Measurements from ENCODE around the gene KCND2.

KCND2 gene

DNA sequence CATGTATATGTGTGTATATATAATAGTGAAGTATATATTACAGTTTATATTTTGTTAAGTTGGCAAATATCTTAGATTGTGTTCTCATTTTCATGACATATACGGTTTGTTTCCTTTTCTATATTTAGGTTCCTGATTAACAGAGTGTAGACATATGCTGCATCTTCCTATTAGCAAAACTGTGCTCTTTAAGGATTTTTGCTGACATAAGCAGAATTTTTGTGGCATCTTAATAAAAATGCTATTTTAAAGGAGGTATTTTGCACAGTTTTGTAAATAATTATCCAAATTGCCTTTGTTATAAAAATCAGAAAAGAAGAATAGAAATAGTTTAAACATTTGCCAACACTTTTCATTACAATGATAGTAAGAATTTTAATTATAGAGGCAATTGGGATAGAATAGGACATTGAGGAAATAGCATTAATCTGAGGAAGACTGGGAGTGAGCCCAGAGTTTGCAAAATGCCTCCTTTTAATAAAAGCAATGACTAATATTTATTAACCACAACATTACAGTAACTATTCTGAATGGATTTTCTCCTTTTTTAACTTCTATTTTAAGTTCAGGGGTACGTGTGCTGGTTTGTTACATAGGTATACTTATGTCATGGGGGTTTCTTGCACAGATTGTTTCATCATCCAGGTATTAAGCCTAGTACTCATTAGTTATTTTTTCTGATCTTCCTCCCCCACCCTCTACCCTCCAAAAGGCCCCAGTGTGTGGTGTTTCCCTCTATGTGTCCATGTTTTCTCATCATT lies 38.2 kb downstream of the KCND2 start:
- no peak overlapping the region for H3K4me3 ChIP-seq (ENCODE audit: low read length)
- no peaks in the 10 kb centered on the region for H3K9me3 ChIP-seq (ENCODE audit: control insufficient read depth, low read depth, low read length)

DNA sequence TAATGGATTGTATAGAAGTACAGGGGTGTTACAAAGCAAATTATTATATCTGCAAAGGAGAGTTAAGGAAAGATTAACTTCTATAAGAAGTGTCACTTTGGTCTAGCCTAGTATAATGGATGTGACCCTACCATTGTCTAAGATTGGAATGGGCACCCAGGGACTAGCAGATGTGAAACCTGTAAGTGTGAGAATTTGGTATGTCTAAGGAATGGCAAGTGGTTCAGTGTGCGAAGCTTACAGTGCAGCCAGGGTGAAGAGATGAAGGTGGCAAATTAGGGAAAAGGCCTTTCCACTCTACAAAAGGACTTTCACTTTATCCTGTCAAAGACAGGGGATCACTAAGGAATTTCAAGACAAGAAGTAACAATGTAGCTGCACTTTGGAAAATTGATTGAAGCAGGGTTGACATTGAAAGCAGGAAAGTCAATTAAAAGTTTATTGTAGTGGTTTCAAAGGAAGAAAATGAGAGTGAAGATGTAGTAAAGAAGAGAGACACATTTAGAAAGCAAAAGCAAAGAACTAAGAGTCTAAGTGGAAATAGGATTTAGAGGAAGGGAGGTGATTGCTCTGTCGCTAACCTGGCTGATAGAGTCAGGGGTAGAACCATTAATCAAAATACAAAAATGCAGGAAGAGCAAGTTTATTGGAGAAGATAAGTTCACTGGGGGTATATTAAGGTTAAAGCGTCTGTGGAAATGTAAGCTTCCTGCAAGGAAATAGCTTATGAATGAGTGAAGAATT lies 47.4 kb downstream of the KCND2 start:
- H3K4me3 ChIP-seq (ENCODE audit: low read length), result no peak overlapping the region
- no peaks in the 10 kb centered on the region for H3K4me1 ChIP-seq (ENCODE audit: control insufficient read depth, low read depth, low read length)
- H3K9me3 ChIP-seq (ENCODE audit: control insufficient read depth, low read depth, low read length), result no peaks in the 10 kb centered on the region
- H3K27me3 ChIP-seq (ENCODE audit: control insufficient read depth, insufficient read depth, low read length), result no peaks in the 10 kb centered on the region
- no peak overlapping the region for H3K9ac ChIP-seq (ENCODE audit: low read length)
- H3K27ac ChIP-seq (ENCODE audit: low read length), result no peak overlapping the region
- H3K36me3 ChIP-seq (ENCODE audit: control insufficient read depth, low read depth, low read length), result no peaks in the 10 kb centered on the region

More for the DNA sequence above, 38.2 kb downstream of the KCND2 start:
- Histone ChIP-seq H3K9ac (ENCODE audit: low read length) (no peak overlapping the region), H3K4me1 (ENCODE audit: control insufficient read depth, low read depth, low read length) (no peaks in the 10 kb centered on the region), H3K36me3 (ENCODE audit: control insufficient read depth, low read depth, low read length) (no peaks in the 10 kb centered on the region), H3K27me3 (ENCODE audit: control insufficient read depth, insufficient read depth, low read length) (no peaks in the 10 kb centered on the region), H3K27ac (ENCODE audit: low read length) (no peak overlapping the region)

DNA sequence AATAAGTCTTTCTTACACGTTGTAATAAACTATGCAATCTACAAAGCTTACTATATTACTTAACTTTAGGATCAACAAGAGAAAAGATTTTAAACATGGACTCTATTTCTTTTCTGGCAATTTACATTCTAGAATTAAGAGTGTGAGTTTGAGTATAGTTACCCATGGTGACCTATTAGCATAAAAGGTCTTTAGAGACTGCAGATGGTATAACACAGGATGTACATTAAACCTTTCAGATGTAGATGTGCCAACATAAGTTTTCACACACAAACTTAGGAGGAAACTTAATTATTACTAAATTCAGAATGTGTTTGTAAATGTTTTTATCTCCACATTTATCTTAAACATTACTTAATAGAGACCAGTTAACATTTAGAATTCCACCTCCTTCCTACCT lies 54.1 kb downstream of the KCND2 start:
- Histone ChIP-seq H3K4me1 (ENCODE audit: control insufficient read depth, low read depth, low read length) (no peaks in the 10 kb centered on the region), H3K9me3 (ENCODE audit: control insufficient read depth, low read depth, low read length) (no peaks in the 10 kb centered on the region), H3K36me3 (ENCODE audit: control insufficient read depth, low read depth, low read length) (no peaks in the 10 kb centered on the region), H3K27ac (ENCODE audit: low read length) (no peak overlapping the region), H3K4me3 (ENCODE audit: low read length) (no peak overlapping the region), H3K27me3 (ENCODE audit: control insufficient read depth, insufficient read depth, low read length) (no peaks in the 10 kb centered on the region), H3K9ac (ENCODE audit: low read length) (no peak overlapping the region)

DNA sequence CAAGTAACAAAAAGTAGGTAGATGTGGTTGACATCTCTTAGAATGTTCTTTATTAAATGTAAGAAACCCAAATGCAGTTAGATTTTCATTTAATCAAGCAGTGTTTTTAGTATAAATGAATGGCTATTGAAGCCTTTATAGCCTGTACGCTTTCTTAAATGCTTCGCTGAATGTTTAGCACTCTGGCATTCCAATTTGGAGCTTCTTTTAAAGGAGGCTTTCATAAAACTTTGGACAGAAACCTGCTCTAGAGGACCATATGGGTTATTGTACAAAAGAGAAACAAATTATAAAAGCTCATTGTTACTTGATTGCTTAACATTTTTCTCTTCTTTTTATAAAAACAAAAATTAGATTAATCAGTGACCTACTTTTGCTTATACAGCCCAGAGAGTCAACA lies 59.5 kb downstream of the KCND2 start:
- H3K36me3 ChIP-seq (ENCODE audit: control insufficient read depth, low read depth, low read length), result no peaks in the 10 kb centered on the region
- no peaks in the 10 kb centered on the region for H3K27me3 ChIP-seq (ENCODE audit: control insufficient read depth, insufficient read depth, low read length)
- no peak overlapping the region for H3K9ac ChIP-seq (ENCODE audit: low read length)
- no peaks in the 10 kb centered on the region for H3K9me3 ChIP-seq (ENCODE audit: control insufficient read depth, low read depth, low read length)
- no peaks in the 10 kb centered on the region for H3K4me1 ChIP-seq (ENCODE audit: control insufficient read depth, low read depth, low read length)
- H3K27ac ChIP-seq (ENCODE audit: low read length), result no peak overlapping the region
- H3K4me3 ChIP-seq (ENCODE audit: low read length), result no peak overlapping the region

DNA sequence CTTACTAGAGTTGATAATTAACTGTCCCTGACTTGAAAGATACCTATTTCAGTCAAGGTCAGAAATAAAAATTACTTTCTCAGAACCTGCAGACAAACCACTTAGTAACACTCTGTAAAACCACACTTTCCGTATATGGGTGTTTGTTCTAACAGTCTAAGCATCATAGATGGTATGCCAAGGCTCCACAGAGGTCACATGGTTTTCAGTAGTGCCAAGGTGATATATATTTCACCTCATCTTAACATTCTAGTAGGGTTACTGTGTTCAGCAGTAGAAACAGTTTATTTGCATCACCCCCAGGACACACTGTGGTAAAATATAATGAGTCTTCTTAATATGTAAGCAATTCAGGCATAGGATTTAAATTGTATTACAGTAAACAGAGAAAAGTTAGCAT lies 61.5 kb downstream of the KCND2 start:
- no peaks in the 10 kb centered on the region for H3K4me1 ChIP-seq (ENCODE audit: control insufficient read depth, low read depth, low read length)
- no peaks in the 10 kb centered on the region for H3K36me3 ChIP-seq (ENCODE audit: control insufficient read depth, low read depth, low read length)
- no peaks in the 10 kb centered on the region for H3K27me3 ChIP-seq (ENCODE audit: control insufficient read depth, insufficient read depth, low read length)
- no peaks in the 10 kb centered on the region for H3K9me3 ChIP-seq (ENCODE audit: control insufficient read depth, low read depth, low read length)
- no peak overlapping the region for H3K4me3 ChIP-seq (ENCODE audit: low read length)
- H3K9ac ChIP-seq (ENCODE audit: low read length), result no peak overlapping the region
- H3K27ac ChIP-seq (ENCODE audit: low read length), result no peak overlapping the region

DNA sequence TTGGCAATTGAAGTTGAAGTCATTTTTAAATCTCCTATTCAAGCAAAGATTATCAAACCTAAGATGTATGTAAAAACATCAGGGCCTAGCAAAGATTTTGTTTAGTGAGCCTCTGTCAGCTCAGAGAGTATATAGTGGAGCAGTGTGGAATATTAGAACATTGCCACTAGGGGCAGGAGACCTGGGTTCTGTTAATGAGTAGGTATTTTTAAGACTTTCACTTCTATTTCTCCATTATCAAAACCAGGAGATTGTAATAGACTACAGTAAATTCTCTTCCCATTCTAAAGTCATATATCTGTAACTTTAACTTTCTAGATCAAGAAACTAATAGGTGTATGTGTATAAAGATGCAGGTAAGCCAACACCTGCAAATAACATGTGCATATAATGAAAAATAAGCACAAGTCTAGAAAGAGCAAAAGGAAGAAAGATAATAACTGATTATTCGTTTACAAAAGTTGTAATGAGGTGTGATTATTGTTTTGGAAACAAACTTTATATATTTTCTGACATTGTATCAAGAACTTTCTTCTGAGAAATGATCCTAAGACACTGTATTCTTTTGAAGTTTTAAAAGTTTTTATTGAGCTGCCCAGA lies 64.4 kb downstream of the KCND2 start:
- Histone ChIP-seq H3K4me3 (ENCODE audit: low read length) (no peak overlapping the region), H3K27ac (ENCODE audit: low read length) (no peak overlapping the region), H3K9ac (ENCODE audit: low read length) (no peak overlapping the region), H3K4me1 (ENCODE audit: control insufficient read depth, low read depth, low read length) (no peaks in the 10 kb centered on the region), H3K9me3 (ENCODE audit: control insufficient read depth, low read depth, low read length) (no peaks in the 10 kb centered on the region), H3K27me3 (ENCODE audit: control insufficient read depth, insufficient read depth, low read length) (no peaks in the 10 kb centered on the region), H3K36me3 (ENCODE audit: control insufficient read depth, low read depth, low read length) (no peaks in the 10 kb centered on the region)

DNA sequence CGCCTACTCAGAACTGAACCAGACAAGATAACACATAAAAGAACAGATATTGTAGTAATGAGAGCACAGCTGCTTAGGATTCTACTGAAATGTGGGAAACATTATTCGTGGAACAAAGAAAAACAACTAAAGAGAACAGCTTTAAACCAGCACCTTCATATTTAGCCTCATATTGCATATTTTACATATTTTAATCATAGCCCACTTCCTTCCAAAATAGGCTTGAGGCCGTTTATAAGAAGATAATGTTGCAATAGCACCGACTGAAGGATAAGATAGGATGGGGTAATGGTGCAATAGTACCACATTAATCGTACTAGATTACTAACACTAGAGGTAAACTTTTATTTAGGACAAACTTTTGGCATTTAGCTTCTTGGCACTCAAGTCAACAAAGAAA lies 71.3 kb downstream of the KCND2 start:
- no peaks in the 10 kb centered on the region for H3K9me3 ChIP-seq (ENCODE audit: control insufficient read depth, low read depth, low read length)
- no peak overlapping the region for H3K27ac ChIP-seq (ENCODE audit: low read length)
- no peak overlapping the region for H3K4me3 ChIP-seq (ENCODE audit: low read length)
- H3K4me1 ChIP-seq (ENCODE audit: control insufficient read depth, low read depth, low read length), result no peaks in the 10 kb centered on the region
- H3K27me3 ChIP-seq (ENCODE audit: control insufficient read depth, insufficient read depth, low read length), result no peaks in the 10 kb centered on the region
- H3K9ac ChIP-seq (ENCODE audit: low read length), result no peak overlapping the region
- no peaks in the 10 kb centered on the region for H3K36me3 ChIP-seq (ENCODE audit: control insufficient read depth, low read depth, low read length)

DNA sequence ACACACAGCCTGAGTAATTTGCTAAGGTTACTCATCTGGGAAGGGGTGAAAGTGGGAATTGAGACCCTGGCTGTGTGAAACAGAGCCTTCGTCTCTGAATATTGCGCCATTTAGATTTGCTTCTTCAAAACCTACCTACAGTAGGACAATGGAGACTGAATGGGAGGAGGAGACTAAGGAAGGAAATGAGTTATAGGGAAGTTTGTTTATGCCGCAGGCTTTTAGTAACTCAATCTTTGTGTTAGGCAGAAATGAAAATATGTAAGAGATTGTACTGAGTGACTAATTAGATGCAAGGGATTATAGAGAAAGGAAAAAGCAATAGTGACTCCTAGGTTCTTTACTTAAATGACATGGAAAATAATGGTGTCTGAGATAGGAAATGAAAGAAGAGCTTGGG lies 80.2 kb downstream of the KCND2 start:
- no peak overlapping the region for H3K9ac ChIP-seq (ENCODE audit: low read length)
- H3K27me3 ChIP-seq (ENCODE audit: control insufficient read depth, insufficient read depth, low read length), result no peaks in the 10 kb centered on the region
- H3K4me3 ChIP-seq (ENCODE audit: low read length), result no peak overlapping the region
- H3K36me3 ChIP-seq (ENCODE audit: control insufficient read depth, low read depth, low read length), result no peaks in the 10 kb centered on the region
- H3K4me1 ChIP-seq (ENCODE audit: control insufficient read depth, low read depth, low read length), result no peaks in the 10 kb centered on the region
- H3K9me3 ChIP-seq (ENCODE audit: control insufficient read depth, low read depth, low read length), result no peaks in the 10 kb centered on the region
- no peak overlapping the region for H3K27ac ChIP-seq (ENCODE audit: low read length)

DNA sequence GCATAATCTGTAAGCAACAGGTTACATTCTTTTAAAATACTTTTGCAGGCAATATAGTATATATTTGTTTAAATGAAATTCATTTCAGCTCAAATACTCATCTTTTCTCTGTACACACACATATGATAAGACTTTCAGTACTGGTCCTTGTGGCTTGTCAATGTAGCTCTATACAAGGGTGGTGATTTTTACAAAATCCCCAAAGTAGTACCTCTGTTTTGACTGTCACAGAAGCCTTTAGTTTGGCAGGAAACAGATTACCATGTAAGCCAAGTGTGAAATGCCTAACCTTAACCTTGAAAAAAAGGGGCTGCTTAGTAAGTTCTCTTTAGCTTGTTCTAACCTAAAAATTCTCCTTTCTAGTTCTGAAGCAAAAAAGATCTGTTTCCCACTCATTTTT lies 87.9 kb downstream of the KCND2 start:
- H3K9ac ChIP-seq (ENCODE audit: low read length), result no peak overlapping the region
- no peaks in the 10 kb centered on the region for H3K4me1 ChIP-seq (ENCODE audit: control insufficient read depth, low read depth, low read length)
- no peak overlapping the region for H3K27ac ChIP-seq (ENCODE audit: low read length)
- H3K27me3 ChIP-seq (ENCODE audit: control insufficient read depth, insufficient read depth, low read length), result no peaks in the 10 kb centered on the region
- no peaks in the 10 kb centered on the region for H3K36me3 ChIP-seq (ENCODE audit: control insufficient read depth, low read depth, low read length)
- H3K4me3 ChIP-seq (ENCODE audit: low read length), result no peak overlapping the region
- H3K9me3 ChIP-seq (ENCODE audit: control insufficient read depth, low read depth, low read length), result no peaks in the 10 kb centered on the region

DNA sequence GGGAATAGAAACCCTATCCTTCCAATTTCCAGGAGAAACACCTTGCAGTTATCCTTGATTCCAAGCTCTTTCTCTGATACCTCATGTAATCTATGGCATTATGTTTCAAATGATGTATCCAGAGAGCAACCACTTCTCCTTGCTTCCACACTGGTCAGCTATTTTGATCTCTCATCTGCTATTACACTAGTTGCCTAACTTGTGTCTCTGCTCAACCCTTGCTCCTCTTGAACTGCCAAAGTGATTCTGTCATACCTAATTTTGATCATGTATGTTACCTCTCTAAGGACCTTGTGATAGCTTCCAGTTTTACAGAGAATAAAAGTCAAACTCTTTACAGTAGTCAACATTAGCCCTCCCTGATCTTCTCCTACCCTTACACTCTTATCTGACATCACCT lies 90.4 kb downstream of the KCND2 start:
- Histone ChIP-seq H3K4me3 (ENCODE audit: low read length) (no peak overlapping the region), H3K9me3 (ENCODE audit: control insufficient read depth, low read depth, low read length) (no peaks in the 10 kb centered on the region), H3K9ac (ENCODE audit: low read length) (no peak overlapping the region), H3K4me1 (ENCODE audit: control insufficient read depth, low read depth, low read length) (no peaks in the 10 kb centered on the region), H3K27me3 (ENCODE audit: control insufficient read depth, insufficient read depth, low read length) (no peaks in the 10 kb centered on the region), H3K36me3 (ENCODE audit: control insufficient read depth, low read depth, low read length) (no peaks in the 10 kb centered on the region), H3K27ac (ENCODE audit: low read length) (no peak overlapping the region)

DNA sequence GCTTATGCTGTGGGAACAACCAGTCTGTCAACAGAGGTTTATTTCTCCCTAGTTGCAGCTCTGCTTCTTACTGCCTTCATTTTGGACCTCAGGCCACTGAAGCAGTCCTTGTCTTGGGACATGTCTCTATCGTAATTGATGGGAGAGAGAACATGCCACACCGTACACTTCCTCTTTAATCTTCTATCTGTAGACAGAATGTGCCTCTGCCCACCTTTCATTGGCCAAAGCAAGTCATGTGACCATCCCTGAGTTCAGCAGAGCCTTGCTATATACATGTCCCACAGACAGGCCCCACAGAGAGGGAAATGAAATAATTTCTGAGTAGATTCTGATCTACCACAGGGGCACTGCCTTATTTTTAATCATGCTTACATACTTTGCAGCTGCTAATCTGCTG lies 98.0 kb downstream of the KCND2 start:
- H3K9me3 ChIP-seq (ENCODE audit: control insufficient read depth, low read depth, low read length), result no peaks in the 10 kb centered on the region
- no peaks in the 10 kb centered on the region for H3K4me1 ChIP-seq (ENCODE audit: control insufficient read depth, low read depth, low read length)
- H3K4me3 ChIP-seq (ENCODE audit: low read length), result no peak overlapping the region
- H3K27ac ChIP-seq (ENCODE audit: low read length), result no peak overlapping the region
- H3K9ac ChIP-seq (ENCODE audit: low read length), result no peak overlapping the region
- no peaks in the 10 kb centered on the region for H3K27me3 ChIP-seq (ENCODE audit: control insufficient read depth, insufficient read depth, low read length)
- H3K36me3 ChIP-seq (ENCODE audit: control insufficient read depth, low read depth, low read length), result no peaks in the 10 kb centered on the region
